GM12801 (cell line): ENCODE results near the gene URB1.

Experiments
- CTCF ChIP-seq: IDR thresholded peaks from one replicate; pipeline ENCODE4 v1.5.1; 2011; ENCODE audit warnings: control low read depth; ENCODE audit not compliant: insufficient read length; ENCODE audit errors: extremely low read depth

URB1 gene

GRCh38 chr21:32424191-32424535 is 31.4 kb upstream of the URB1 start:
- no peak for TF ChIP-seq CTCF

- TF ChIP-seq CTCF = no peak
Measured at GRCh38 chr21:32423320-32424190, 30.7 kb upstream of the URB1 start.

DNA sequence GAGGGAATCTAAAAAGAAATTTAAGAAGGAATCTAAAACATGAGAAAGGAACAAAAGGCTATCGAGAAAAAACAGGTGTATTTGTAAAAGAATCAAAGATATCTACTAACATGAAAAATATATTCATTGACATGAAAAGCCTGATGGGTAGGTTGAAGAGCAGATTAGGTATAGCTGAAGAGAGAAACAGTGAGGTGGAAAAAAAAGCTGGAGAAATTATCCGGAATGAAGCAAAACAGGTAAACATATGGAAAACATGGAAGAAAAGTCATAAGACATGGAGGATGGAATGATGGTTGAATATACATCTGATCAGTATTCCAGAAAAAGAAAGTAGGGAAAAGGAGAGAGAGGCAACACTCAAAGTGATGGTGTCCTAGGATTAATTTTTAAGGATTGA is 29.3 kb upstream of the URB1 start:
- TF ChIP-seq CTCF = no peak

DNA sequence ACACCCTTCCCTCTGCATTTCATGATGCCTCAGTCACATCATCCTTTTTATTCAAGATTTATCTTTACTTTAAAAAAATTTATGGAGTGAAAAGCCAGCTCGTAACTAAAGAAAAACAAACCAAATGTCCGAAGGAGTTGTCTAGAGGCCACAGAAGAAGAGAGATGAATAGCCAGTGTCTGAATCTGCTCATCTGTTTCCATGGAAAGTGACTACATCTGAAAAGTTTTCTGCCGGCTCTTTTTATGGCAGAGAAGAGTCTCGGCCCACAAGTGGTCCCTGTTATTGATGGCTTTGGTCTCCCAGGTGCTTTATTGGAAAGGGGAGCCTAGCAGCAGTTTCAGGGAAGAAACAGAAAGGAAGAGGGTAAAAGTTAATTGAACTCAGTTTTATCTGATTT is 25.3 kb upstream of the URB1 start:
- TF ChIP-seq CTCF = no peak

- TF ChIP-seq CTCF = no peak
Measured at GRCh38 chr21:32415451-32416398, 22.9 kb upstream of the URB1 start.

DNA sequence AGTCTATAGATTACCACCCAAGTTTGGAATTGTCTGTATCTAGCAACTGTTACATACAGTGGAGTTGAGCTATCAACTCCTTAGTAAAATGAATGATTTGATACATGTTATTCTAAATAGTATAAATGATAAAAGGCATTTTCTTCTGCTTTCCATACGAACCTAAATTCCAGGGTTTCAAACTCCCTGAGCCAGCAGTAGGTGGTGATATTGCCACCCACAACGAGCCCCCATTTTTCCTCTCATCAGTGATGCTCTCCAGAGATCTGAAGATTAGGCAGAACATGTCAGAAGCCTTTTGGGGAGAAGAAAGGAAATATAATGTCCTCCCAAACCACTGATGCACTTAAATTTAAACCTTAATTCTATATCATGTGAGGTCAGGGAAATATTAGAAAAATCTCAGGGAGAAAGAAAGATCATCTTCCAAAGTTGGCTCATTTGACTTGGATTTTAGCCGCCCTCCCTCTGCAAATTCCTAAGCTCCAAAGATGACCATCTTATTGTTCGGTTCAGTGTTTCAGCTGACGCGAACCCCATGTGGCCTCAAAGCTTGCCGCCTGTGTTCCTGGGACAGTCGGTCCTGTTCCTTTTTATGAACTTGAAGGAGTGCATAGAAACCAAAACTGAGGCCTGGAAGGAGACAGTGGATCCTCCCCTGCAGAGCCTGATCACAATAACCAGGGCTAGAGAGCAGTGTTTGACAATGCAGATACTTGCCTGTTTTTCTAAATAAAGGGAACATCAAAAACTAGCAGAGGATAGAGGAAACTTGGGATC is 22.0 kb upstream of the URB1 start:
- TF ChIP-seq CTCF = no peak
